Hepatocyte (in vitro differentiated cells): Measurements from ENCODE around the gene SOX4. TPM values are rescaled to one million over a fixed set of nuclear protein-coding genes. Genes with fewer than 3 reads are reported as not detected.

ENCODE experiments used
- DNase-seq: peaks from one replicate; pipeline ENCODE4 v3.0.0-alpha.2; 2016; ENCODE audit warnings: low spot score
- H2AFZ ChIP-seq: fragments of 200-600 bp; sonication (generic); 2 replicates; pipeline ENCODE4 v1.6.0; 2016; ENCODE audit warnings: antibody characterized with exemption, mild to moderate bottlenecking
- H3K27ac ChIP-seq: fragments of 200-600 bp; sonication (generic); 2 replicates; pipeline ENCODE4 v1.5.1; 2016; ENCODE audit warnings: mild to moderate bottlenecking
- H3K27me3 ChIP-seq: fragments of 200-600 bp; sonication (generic); 2 replicates; pipeline ENCODE4 v1.6.1; 2016
- H3K36me3 ChIP-seq: fragments of 200-600 bp; sonication (generic); replicated peaks from 2 replicates; pipeline ENCODE4 v1.5.1; 2016; ENCODE audit warnings: low read depth; ENCODE audit not compliant: insufficient read depth
- H3K4me1 ChIP-seq: fragments of 200-600 bp; sonication (generic); 2 replicates; pipeline ENCODE4 v1.5.1; 2016; ENCODE audit warnings: mild to moderate bottlenecking, moderate library complexity; ENCODE audit not compliant: insufficient read depth
- H3K4me2 ChIP-seq: fragments of 200-600 bp; sonication (generic); 2 replicates; pipeline ENCODE4 v1.6.0; 2016
- H3K4me3 ChIP-seq: fragments of 200-600 bp; sonication (generic); 2 replicates; pipeline ENCODE4 v1.5.1; 2016; ENCODE audit warnings: mild to moderate bottlenecking
- H3K79me2 ChIP-seq: fragments of 200-600 bp; sonication (generic); 2 replicates; pipeline ENCODE4 v1.6.0; 2017; ENCODE audit warnings: mild to moderate bottlenecking
- H3K9me2 ChIP-seq: fragments of 200-600 bp; sonication (generic); replicated peaks from 2 replicates; pipeline ENCODE4 v1.6.0; 2017; ENCODE audit warnings: mild to moderate bottlenecking; ENCODE audit not compliant: insufficient read depth
- H3K9me3 ChIP-seq: fragments of 200-600 bp; sonication (generic); 2 replicates; pipeline ENCODE4 v1.5.1; 2016; ENCODE audit warnings: low read depth, mild to moderate bottlenecking
- H4K20me1 ChIP-seq: fragments of 200-600 bp; sonication (generic); 2 replicates; pipeline ENCODE4 v1.6.0; 2016; ENCODE audit warnings: mild to moderate bottlenecking; ENCODE audit not compliant: insufficient read depth, poor library complexity, severe bottlenecking
- CTCF ChIP-seq: fragments of 200-600 bp; sonication (generic); IDR thresholded peaks from 2 replicates; pipeline ENCODE4 v1.5.1; 2016; ENCODE audit warnings: antibody characterized with exemption, mild to moderate bottlenecking; ENCODE audit not compliant: poor library complexity
- EZH2 ChIP-seq: fragments of 200-600 bp; sonication (generic); IDR thresholded peaks from 2 replicates; pipeline ENCODE4 v1.6.1; 2016; ENCODE audit warnings: antibody characterized with exemption, mild to moderate bottlenecking, borderline replicate concordance
- EZH2phosphoT487 ChIP-seq: fragments of 200-600 bp; sonication (generic); IDR thresholded peaks from one replicate; pipeline ENCODE4 v1.6.1; 2018; ENCODE audit warnings: antibody characterized with exemption, mild to moderate bottlenecking, low read depth, moderate library complexity; ENCODE audit not compliant: unreplicated experiment, severe bottlenecking
- WGBS: methylation state at CpG from one replicate; pipeline ENCODE4 v1.1.6; 2016; ENCODE audit warnings: low lambda C conversion rate; ENCODE audit errors: missing lambda C conversion rate; 5-methylcytosine and 5-hydroxymethylcytosine counted together
- polyA plus RNA-seq: library from polyadenylated mRNA; unstranded; fragments of >200 nt; fragmentation: Nextera tagmentation; extraction: Ambion mirVana; gene quantifications from 2 replicates; pipeline ENCODE4 v1.2.1, GENCODE V29; 2016
- total RNA-seq: library from RNA; depleted of rRNA; stranded (reverse); fragments of >200 nt; gene quantifications from 2 replicates; pipeline ENCODE4 v1.2.3, GENCODE V29; 2014

Gene SOX4
- total and polyA plus RNA-seq, 2 experiments from 2014 or later: 62.2 to 92.5 TPM

GRCh38 chr6:21594416-21595281 lies 1.1 kb downstream of the SOX4 start:
- Histone ChIP-seq H3K4me2 (peak overlapping the region; percentile 80), H2AFZ (peak overlapping the region; percentile 6), H3K9me3 (no peaks in the 10 kb centered on the region), H3K27me3 (no peaks in the 10 kb centered on the region), H3K27ac (peak overlapping the region; percentile 93), H4K20me1 (peaks cover 27% of the 10 kb centered on the region), H3K4me3 (peak overlapping the region; percentile 59), H3K36me3 (no peaks in the 10 kb centered on the region), H3K79me2 (peaks cover 56% of the 10 kb centered on the region), H3K4me1 (peaks cover 9% of the 10 kb centered on the region), H3K9me2 (no peaks in the 10 kb centered on the region)
- TF ChIP-seq EZH2phosphoT487: no peak
- TF ChIP-seq EZH2: no peak
- no peak for TF ChIP-seq CTCF
- WGBS: under 1% methylated on average over 81 of the region's 112 CpGs
- peak; percentile 63 for DNase-seq

GRCh38 chr6:21595285-21596144 lies 2.0 kb downstream of the SOX4 start:
- no peaks in the 10 kb centered on the region for H3K9me2 ChIP-seq
- TF ChIP-seq EZH2: no peak
- TF ChIP-seq EZH2phosphoT487: no peak
- H3K4me1 ChIP-seq: peaks cover 5% of the 10 kb centered on the region
- H3K79me2 ChIP-seq: peaks cover 59% of the 10 kb centered on the region
- peak; percentile 44 for DNase-seq
- peaks cover 31% of the 10 kb centered on the region for H4K20me1 ChIP-seq
- H3K4me2 ChIP-seq: peak overlapping the region; percentile 80
- no peaks in the 10 kb centered on the region for H3K9me3 ChIP-seq
- H2AFZ ChIP-seq: peak overlapping the region; percentile 18
- peak overlapping the region; percentile 93 for H3K27ac ChIP-seq
- H3K27me3 ChIP-seq: no peaks in the 10 kb centered on the region
- H3K36me3 ChIP-seq: no peaks in the 10 kb centered on the region
- peak overlapping the region; percentile 59 for H3K4me3 ChIP-seq
- under 1% methylated on average over 71 of the region's 108 CpGs for WGBS

GRCh38 chr6:21596145-21596948 lies 2.8 kb downstream of the SOX4 start:
- DNase-seq: peak; percentile 55
- Histone ChIP-seq H3K4me2 (peak overlapping the region; percentile 80), H3K36me3 (no peaks in the 10 kb centered on the region), H3K79me2 (peaks cover 59% of the 10 kb centered on the region), H4K20me1 (peaks cover 31% of the 10 kb centered on the region), H3K27ac (peak overlapping the region; percentile 93), H2AFZ (no peak overlapping the region), H3K4me3 (peak overlapping the region; percentile 59), H3K4me1 (peaks cover 5% of the 10 kb centered on the region), H3K9me2 (no peaks in the 10 kb centered on the region), H3K27me3 (no peaks in the 10 kb centered on the region), H3K9me3 (no peaks in the 10 kb centered on the region)
- under 1% methylated on average over 32 of the region's 43 CpGs for WGBS
- TF ChIP-seq EZH2 (no peak), EZH2phosphoT487 (no peak), CTCF (no peak)
